H1 (cell line): ENCODE results near the gene CERS3. TPM values are rescaled to one million over a fixed set of nuclear protein-coding genes. Genes with fewer than 3 reads are reported as not detected.

Experiments used
- CREB1 ChIP-seq: IDR thresholded peaks from 2 replicates; pipeline ENCODE4 v1.6.1; 2012; ENCODE audit warnings: inconsistent platforms
- EP300 ChIP-seq, 2 experiments: IDR thresholded peaks; 1 replicate in 1 of 2; 2 replicates in 1 of 2; pipeline ENCODE4 v1.6.1; 2011 to 2012; ENCODE audit warnings: low read depth in 2 of 2, low read length in 2 of 2, mild to moderate bottlenecking in 2 of 2, borderline replicate concordance in 1 of 2, inconsistent platforms in 1 of 2, moderate library complexity in 1 of 2
- HDAC6 ChIP-seq: IDR thresholded peaks from one replicate; pipeline ENCODE4 v1.7.1; 2012; ENCODE audit warnings: low read depth, mild to moderate bottlenecking, inconsistent platforms, low read length, moderate library complexity
- KDM4A ChIP-seq: IDR thresholded peaks from one replicate; pipeline ENCODE4 v1.7.1; 2012; ENCODE audit warnings: low read depth, mild to moderate bottlenecking, moderate library complexity, low read length, inconsistent platforms; ENCODE audit not compliant: severe bottlenecking
- NRF1 ChIP-seq: IDR thresholded peaks from 2 replicates; pipeline ENCODE4 v1.6.1; 2011; ENCODE audit warnings: mild to moderate bottlenecking, low read depth, low read length, improper control_type of control experiment
- SIX5 ChIP-seq: IDR thresholded peaks from 2 replicates; pipeline ENCODE4 v1.6.1; 2011; ENCODE audit warnings: mild to moderate bottlenecking, low read depth, low read length
- polyA plus RNA-seq, 7 experiments: library from polyadenylated mRNA; depleted of rRNA in 3 of 7; stranded (reverse) in 5 of 7; unstranded in 2 of 7; fragments of >200 nt in 5 of 7; fragments of 200-250 nt in 2 of 7; gene quantifications; 1 replicate in 5 of 7; 2 replicates in 1 of 7; 4 replicates in 1 of 7; pipeline versions ENCODE4 v1.2.1 to v1.2.3, GENCODE V29; 2011 to 2013; ENCODE audit warnings: missing spikeins in 2 of 7, mixed read lengths in 2 of 7
- total RNA-seq: library from RNA; stranded (reverse); fragmentation: NEBNext Ultra II Directional; extraction: Animal tissue kit (Norgen Biotek cat#: 25700); gene quantifications from 2 replicates; pipeline ENCODE4 v1.2.1, GENCODE V29; 2021
- TF ChIP-seq, protein P1 (sequence below): fragments of 300-600 bp; sonication (generic); IDR thresholded peaks from 2 replicates; pipeline ENCODE4 v1.7.1; 2012; ENCODE audit warnings: low read length, moderate library complexity, mild to moderate bottlenecking, inconsistent platforms; ENCODE audit not compliant: insufficient replicate concordance

Gene CERS3
- total and polyA plus RNA-seq, 2 of the 8 experiments (the other 6 are each of a cell fraction or from before 2014, with no cell fraction given) = 0.62 TPM; not detected in 1

GRCh38 chr15:100525436-100525835, 3.3 kb downstream of the CERS3 start (continued):
- TF ChIP-seq, protein P1, sequence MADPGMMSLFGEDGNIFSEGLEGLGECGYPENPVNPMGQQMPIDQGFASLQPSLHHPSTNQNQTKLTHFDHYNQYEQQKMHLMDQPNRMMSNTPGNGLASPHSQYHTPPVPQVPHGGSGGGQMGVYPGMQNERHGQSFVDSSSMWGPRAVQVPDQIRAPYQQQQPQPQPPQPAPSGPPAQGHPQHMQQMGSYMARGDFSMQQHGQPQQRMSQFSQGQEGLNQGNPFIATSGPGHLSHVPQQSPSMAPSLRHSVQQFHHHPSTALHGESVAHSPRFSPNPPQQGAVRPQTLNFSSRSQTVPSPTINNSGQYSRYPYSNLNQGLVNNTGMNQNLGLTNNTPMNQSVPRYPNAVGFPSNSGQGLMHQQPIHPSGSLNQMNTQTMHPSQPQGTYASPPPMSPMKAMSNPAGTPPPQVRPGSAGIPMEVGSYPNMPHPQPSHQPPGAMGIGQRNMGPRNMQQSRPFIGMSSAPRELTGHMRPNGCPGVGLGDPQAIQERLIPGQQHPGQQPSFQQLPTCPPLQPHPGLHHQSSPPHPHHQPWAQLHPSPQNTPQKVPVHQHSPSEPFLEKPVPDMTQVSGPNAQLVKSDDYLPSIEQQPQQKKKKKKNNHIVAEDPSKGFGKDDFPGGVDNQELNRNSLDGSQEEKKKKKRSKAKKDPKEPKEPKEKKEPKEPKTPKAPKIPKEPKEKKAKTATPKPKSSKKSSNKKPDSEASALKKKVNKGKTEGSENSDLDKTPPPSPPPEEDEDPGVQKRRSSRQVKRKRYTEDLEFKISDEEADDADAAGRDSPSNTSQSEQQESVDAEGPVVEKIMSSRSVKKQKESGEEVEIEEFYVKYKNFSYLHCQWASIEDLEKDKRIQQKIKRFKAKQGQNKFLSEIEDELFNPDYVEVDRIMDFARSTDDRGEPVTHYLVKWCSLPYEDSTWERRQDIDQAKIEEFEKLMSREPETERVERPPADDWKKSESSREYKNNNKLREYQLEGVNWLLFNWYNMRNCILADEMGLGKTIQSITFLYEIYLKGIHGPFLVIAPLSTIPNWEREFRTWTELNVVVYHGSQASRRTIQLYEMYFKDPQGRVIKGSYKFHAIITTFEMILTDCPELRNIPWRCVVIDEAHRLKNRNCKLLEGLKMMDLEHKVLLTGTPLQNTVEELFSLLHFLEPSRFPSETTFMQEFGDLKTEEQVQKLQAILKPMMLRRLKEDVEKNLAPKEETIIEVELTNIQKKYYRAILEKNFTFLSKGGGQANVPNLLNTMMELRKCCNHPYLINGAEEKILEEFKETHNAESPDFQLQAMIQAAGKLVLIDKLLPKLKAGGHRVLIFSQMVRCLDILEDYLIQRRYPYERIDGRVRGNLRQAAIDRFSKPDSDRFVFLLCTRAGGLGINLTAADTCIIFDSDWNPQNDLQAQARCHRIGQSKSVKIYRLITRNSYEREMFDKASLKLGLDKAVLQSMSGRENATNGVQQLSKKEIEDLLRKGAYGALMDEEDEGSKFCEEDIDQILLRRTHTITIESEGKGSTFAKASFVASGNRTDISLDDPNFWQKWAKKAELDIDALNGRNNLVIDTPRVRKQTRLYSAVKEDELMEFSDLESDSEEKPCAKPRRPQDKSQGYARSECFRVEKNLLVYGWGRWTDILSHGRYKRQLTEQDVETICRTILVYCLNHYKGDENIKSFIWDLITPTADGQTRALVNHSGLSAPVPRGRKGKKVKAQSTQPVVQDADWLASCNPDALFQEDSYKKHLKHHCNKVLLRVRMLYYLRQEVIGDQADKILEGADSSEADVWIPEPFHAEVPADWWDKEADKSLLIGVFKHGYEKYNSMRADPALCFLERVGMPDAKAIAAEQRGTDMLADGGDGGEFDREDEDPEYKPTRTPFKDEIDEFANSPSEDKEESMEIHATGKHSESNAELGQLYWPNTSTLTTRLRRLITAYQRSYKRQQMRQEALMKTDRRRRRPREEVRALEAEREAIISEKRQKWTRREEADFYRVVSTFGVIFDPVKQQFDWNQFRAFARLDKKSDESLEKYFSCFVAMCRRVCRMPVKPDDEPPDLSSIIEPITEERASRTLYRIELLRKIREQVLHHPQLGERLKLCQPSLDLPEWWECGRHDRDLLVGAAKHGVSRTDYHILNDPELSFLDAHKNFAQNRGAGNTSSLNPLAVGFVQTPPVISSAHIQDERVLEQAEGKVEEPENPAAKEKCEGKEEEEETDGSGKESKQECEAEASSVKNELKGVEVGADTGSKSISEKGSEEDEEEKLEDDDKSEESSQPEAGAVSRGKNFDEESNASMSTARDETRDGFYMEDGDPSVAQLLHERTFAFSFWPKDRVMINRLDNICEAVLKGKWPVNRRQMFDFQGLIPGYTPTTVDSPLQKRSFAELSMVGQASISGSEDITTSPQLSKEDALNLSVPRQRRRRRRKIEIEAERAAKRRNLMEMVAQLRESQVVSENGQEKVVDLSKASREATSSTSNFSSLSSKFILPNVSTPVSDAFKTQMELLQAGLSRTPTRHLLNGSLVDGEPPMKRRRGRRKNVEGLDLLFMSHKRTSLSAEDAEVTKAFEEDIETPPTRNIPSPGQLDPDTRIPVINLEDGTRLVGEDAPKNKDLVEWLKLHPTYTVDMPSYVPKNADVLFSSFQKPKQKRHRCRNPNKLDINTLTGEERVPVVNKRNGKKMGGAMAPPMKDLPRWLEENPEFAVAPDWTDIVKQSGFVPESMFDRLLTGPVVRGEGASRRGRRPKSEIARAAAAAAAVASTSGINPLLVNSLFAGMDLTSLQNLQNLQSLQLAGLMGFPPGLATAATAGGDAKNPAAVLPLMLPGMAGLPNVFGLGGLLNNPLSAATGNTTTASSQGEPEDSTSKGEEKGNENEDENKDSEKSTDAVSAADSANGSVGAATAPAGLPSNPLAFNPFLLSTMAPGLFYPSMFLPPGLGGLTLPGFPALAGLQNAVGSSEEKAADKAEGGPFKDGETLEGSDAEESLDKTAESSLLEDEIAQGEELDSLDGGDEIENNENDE = no peak
- TF ChIP-seq SIX5 (no peak), KDM4A (no peak), HDAC6 (no peak), CREB1 (no peak), EP300 (IDR thresholded peaks at IDR 0.05; ENCODE audit: borderline replicate concordance in 1 of 2, low read depth in 2 of 2, low read length in 2 of 2) (no peak), NRF1 (no peak)
- TF ChIP-seq, all 59 proteins: peak for 0
